HG02884 (cell line): ENCODE measurements around the gene ZNF318.

Source experiments
- ATAC-seq: cut with Tn5 transposase; IDR thresholded peaks from one replicate; pipeline ENCODE4 v1.9.1; 2021; ENCODE audit warnings: mild to moderate bottlenecking, moderate library complexity; ENCODE audit not compliant: unreplicated experiment

The ZNF318 gene

DNA sequence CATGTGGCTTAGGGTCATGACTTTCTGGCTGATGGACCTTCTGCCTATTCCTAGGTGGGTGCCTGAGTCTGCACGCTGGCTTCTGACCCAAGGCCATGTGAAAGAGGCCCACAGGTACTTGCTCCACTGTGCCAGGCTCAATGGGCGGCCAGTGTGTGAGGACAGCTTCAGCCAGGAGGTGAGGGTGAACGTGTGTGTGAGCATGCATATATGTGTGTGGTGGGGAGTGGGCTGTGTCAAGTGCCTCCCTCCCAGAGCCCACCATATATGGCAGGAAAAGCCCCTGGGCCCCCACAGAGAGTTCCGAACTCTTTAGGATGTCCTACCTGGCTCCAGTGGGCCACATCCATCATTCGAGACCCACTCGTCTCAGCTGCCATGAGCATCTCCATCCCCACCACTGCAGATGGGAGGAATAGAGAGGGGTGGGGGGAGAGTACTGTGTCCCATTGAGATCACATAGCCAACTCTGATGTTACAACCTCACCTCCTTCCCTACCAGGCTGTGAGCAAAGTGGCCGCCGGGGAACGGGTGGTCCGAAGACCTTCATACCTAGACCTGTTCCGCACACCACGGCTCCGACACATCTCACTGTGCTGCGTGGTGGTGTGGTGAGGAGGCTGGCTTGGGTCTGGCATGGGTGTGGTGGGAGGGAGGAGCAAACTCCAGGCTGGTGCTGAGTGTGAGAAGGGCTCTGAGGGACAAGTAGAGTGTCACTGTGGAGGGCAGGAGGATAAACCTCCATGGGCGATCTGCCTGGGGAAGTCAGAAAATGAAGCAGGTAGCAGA lies 68.2 kb downstream of the ZNF318 start:
- no peak for ATAC-seq

DNA sequence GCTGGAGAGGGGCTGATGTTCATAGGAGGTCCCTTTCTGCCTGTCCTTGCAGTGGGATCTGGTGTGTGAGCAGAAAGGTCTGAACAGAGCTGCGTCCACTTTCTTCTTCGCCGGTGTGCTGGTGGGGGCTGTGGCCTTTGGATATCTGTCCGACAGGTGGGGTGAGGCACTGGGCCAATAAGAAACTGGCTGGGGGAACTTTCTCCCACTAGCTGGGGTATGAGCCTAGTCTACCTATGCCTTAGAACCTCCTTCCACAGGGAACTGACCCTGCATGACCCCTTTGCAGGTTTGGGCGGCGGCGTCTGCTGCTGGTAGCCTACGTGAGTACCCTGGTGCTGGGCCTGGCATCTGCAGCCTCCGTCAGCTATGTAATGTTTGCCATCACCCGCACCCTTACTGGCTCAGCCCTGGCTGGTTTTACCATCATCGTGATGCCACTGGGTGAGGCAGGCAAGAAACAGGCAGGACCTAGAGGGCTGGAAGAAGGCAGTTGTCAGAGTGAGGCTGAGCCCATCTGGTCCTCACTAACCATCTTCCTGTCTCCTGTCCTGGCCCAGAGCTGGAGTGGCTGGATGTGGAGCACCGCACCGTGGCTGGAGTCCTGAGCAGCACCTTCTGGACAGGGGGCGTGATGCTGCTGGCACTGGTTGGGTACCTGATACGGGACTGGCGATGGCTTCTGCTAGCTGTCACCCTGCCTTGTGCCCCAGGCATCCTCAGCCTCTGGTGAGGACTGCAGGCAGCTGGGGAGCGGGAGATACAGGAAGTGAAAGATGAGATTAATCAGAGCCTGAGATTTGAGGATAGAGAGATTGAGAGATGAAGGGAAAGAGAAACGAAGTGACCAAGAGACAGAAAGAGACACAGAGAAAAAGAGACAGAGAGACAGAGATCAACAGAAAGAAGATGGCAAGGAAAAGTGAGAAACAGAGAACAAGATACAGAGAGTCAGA lies 69.8 kb downstream of the ZNF318 start:
- no peak for ATAC-seq

DNA sequence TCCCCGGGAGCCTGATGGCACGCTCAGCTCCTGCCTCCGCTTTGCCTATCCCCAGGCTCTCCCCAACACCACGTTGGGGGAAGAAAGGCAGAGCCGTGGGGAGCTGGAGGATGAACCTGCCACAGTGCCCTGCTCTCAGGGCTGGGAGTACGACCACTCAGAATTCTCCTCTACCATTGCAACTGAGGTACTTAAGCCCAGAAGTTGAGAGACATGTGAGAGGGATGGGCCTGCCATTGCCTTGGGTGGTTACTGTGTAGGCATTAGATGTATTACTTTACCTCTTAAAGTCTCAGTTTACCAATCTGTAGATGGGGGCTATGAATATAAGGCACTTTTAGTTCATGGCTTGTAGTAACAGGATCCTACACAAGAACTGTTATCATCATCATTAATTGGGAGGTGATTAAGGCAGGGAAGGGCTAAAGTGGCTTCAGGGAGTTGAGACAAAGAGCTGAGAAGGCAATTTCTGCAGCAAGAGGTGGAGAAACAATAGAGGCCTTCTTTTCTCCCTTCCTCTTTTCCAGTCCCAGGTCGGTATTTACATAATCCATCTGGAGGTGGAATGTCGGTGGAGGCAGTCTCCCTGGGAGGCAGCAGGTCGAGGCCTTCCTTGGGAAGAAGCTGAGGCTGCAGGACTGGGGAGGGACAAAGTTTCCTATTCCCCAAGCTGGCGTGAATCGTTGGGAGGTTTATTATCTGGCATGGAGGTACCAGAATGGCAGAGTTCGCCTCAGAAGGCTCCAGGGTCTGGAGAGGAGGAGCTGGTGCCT lies 70.7 kb downstream of the ZNF318 start:
- ATAC-seq, result no peak

DNA sequence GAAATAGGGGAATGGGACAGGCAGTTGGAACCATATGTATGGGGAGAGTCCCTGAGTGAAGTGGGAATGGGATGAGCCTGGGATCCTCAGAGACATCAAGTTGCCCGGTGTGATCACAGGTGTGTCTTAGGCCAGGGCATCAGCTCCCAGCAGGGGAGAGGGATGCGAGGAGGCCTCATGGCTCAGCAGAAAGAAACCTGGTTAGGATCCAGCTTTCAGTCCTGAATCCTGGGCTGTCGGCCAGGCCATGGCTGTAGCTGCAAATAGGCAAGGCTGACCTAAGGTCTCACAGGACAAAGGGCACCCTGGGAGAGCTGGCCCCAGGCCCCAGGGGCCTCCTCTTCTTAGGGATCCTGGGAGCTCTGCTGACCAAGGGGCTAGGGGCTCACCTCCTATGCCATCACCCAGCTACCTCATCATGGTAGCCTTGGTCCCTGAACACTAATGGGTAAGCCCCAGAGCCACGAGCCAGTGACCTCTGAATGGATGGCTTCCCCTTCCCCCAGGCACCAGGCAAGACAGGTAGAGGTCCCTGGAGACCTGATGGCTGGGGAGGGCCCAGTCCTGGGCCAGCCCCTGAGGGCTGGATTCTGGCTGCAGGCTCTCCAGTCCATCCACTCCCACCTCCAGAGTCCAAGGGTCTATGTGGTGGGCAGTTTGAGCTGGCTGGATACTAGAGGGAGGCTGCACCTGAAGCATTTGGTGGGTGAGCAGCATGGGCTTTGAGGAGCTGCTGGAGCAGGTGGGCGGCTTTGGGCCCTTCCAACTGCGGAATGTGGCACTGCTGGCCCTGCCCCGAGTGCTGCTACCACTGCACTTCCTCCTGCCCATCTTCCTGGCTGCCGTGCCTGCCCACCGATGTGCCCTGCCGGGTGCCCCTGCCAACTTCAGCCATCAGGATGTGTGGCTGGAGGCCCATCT lies 71.5 kb downstream of the ZNF318 start, which contains the start of gene SLC22A7:
SLC22A7 (plus strand) TSS at position 617 of the 921 bp plus-strand sequence; CDS start at position 716, 99 bp downstream.
- ATAC-seq, result no peak

DNA sequence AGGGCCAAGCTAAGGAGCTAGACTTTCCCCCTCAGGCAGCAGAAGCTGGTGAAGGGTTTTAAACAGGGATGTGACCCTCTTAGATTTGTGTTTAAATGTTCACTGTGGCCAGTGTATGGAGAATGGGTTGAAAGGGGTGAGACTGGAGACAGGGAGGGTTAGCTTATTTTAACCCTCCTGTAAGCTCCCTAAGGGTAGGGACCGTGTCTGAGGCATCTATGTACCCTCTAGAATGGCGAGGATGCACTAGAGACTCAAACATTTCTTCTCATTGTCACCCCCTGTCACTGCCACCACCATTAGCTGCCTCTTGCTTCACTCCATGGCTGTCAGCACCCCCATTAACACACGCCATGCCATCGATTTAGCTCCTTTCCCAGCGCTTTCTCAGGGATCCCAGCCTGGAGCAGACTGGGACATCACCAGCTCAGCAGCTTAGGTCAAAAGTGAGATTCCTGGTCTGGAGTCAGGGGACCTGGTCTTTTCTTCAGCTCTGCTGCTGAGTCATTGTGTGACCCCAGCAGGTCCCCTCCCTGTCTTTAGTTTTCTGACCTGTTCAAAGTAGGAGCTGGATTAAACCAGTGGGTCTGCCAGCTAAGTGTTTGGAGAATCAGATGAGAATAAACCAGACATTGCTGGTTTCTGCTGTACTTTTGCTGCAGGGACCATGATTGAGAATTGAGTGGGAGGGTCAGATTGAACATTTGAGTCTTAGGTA lies 72.5 kb downstream of the ZNF318 start:
- no peak for ATAC-seq

DNA sequence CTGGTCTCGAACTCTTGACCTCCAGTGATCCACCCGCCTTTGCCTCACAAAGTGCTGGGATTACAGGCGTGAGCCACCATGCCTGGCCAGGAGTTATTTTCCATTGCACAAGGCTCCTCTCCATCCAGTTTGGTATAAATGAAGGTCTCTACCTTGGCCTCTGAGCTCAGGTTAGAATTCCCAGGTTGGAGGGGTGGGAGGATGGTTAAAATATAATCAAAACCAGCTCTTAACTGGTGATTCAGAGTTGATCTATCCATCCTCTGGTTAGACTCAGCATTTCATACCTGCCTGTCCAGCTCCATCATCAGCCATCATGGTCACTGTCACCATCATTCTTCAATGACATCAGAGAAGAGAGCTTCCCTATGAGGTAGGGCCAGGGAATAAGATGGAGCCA lies 74.0 kb downstream of the ZNF318 start:
- no peak for ATAC-seq

DNA sequence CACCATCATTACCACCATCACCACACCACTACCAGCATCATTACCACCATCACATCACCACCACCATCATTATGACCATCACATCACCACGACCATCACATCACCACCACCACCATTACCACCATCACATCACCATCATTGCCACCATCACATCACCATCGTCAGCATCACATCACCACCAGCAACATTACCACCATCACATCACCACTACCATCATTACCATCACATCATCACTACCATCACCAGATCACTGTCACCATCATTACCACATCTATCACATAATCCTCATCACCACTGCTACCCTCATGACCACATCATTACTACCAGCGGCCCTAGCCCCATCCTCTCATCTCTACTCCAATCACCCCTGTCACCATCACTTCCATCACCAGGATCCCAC lies 74.9 kb downstream of the ZNF318 start:
- no peak for ATAC-seq

DNA sequence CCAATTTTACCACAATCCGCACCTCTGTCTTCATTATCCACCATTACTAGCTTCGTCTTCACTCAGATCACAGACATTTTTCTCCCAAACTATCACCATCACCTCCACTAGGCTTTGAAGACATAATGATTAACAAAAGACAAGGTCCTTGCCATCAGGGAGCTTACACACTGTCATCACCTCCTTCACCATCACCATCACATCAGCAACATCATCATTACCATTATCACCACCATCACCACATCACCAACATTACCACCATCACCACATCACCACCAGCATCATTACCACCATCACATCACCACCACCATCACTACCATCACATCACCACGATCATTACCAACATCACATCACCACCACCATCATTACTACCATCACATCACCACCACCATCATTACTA lies 75.7 kb downstream of the ZNF318 start:
- ATAC-seq, result no peak

DNA sequence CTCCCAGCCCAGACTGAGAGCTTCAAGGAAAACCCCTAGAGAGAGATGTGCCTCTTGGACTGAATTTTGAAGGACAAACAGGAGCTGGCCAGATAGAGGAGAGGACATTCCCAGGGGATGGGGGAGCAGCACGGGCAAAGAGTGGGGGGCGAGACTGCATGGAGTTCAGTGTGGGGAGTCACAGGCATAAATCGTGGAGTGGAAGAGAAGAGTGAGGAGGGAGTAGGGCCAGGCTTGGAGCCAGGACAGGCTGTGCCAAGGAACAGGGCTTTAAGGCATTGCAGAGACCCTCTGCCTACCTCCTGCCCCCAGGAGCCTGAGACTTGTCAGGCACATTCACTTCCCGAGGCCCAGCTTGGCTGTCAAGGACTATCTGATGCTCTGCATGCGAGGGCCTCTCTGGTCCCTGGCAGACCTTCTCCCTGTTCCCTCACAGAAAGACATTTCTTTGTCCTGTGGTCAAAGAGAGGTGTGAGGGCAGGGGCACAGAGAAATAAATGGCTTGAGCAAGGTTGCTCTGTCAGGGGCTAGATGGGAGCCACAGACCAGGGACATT lies 76.6 kb downstream of the ZNF318 start:
- no peak for ATAC-seq

DNA sequence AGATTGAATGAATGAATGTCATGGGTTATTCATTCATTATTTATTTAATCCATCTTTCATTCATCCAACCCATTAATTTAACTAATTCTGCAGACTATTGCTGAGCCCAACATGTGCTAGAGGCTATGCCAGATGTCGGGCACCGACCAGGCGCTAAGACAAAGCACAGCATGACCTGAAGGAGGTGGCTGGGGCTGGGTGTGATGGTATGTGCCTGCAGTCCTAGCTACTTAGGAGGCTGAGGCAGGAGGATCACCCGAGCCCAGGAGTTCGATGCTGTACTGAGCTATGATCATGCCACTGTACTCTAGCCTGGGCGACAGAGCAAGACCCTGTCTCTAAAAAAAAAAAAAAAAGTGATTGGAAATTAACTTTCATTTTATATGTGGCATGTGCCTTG lies 77.1 kb downstream of the ZNF318 start:
- no peak for ATAC-seq

DNA sequence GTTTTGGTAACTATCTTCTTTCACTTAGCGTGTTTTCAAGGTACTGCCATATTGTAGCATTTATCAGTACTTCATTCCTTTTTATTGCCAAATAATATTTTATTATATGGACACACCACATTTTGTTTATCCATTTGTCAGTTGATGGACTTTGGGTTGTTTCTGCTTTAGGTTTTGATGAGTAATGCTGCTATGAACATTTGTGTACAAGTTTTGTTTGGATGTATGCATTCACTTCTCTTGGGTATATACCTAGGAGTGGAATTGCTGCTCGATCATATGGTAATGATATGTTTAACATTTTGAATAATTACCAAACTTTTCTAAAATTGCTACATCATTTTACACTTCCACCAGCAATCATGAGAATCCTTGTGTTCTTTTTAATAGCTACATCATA lies 77.7 kb downstream of the ZNF318 start:
- ATAC-seq, result no peak

DNA sequence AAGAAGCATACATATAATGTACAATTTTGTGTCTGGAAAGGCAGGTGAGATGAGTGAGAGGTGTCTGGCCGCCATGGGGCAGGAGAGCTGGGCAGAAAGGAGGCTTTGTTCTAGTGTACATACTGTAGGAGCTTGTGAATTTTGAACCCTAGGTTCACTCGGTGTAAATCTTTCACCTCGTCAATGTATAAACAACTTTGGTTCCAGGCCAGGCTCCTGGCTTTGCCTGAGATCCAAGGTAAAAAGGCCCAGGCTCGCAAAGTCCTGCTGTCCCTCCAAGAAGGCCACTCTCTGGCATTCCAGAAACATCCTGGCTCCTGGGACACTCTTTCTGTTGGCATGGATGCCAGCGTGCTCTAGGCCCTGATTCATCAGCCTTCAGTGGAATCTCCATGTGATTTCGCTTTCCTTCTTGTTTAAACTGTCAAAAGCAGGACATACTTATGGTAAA lies 78.5 kb downstream of the ZNF318 start:
- ATAC-seq, result no peak

DNA sequence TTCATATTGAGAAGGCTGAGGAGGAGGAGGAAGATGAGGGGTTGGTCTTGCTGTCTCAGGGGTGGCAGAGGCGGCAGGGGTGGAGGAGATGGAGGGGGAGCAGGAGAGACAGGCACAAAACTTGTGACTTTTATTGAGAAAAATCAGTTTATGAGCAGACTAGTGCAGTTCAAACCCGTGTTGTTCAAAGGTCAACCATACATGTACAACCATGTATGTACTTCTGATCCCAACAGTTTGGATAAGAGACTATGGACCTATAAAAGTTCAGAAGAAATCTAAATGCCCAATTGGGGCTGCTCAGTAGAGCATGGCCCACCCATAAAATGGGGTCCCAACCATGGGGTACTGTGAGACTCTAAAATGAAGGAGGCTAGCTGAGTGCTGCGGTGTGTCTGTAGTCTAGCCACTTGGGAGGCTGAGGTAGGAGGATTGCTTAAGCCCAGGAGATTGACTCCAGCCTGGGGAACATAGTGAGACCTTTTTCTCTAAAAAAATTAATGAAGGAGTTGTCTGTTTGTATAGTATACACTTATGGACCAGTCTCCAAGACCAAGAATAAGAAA lies 79.0 kb downstream of the ZNF318 start:
- no peak for ATAC-seq

DNA sequence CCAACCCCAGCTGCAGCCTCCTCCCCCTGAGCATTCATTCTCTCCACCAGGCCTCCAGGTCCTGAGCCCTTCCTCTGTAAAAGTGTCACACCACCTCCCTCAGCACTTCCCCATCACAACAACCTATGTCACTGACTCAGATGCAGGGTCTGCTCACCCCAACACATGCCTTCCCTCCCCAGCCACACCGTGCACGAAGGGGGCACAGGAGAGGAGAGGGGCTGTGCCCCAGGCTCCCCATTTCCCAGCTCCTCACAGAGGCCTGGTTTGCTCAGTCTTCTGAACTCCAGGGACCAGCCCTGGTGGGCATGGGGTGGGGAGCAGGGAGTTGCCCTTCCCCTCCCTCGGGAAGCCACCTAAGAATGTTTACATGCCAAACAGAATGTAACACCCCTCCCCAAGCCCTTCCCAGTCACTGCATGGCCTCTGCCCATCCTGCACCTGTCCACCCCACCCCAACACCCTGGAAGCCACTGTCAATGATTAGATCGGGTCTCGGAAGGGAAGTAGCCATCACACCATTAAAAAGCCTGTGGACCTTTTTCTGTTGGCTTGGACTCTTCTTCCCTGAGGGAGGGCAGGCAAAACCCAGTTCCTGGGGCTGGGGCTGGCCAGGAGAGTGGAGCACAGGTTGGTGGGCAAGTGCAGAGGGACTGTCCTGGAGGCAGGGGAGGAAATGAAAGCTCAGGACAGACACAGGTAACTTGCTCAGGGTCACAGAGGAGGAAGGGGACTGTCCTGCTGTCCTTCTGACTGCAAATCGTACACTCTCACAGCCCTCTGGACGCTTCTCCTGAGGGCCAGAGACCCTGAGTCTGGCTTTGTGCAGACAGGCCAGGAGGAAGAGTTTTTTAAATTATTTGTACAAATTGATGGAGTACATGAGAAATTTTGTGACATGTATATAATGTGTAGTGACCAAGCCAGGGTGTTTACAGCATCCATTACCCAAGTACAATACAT lies 81.4 kb downstream of the ZNF318 start:
- ATAC-seq, result no peak

DNA sequence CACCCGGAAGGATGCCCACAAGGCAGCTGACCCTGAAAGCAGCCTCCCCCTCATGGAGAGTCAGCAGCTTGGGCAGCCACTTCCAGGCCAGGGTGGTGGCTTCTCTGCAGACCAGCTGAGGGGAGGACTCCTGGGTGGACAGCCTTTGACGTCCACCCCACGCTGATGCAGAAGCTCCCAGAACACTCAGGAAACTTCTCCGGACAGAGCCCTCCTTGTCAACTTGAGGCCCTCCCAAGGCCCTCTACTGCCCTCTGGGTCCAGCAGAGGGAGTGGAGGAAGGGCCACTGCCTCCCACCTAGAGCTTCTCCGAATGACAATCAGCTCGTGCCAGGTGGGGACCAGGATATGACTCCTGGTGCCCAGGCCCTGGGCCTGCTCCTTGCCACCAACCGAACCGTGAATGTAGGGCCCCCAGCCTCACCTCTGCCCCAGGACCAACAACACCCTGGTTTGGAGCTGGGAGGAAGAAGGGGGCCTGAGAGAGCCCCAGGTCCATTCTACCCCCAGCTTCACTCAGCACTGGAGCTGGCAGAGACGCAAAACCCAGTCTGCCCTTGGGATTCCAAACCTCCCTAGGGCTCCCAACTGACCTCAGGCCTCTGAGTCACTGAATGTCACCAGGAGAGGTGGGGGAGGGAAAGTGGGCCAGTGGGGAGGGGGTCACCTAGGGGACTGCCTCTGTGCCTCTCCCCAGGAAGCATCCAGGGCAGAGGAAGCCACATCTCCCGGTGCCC lies 82.3 kb downstream of the ZNF318 start:
- ATAC-seq, result no peak

DNA sequence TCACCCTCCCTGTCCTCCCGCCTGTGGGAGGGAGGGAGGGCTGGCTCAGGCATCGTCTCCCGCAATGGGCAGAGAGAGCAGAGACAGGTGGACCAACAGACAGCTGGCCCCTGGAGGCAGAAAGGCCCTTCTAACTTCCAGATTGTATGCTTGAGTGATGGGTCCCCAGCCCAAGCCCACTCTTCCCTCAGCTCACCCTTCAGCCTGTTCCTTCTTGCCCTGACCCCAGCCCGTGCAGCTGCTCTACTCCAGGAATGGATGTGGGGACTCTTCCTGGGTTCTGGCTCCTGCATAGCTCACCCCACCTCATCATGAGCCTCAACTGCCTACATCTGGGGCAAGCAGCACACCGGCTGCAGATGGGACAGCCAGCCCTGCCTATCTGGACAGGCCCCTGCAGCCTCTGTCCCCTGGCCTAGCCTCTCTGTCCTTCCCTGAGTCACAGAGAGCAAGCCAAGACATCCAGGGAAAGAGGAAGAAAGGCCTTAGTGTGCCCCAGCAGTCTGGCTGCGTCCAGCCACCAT lies 82.9 kb downstream of the ZNF318 start:
- ATAC-seq, result no peak
